ENCODE results near the gene NAA25. TPM values are rescaled to one million over a fixed set of nuclear protein-coding genes. Genes with fewer than 3 reads are reported as not detected.
"Not testable (repeated sequence)": the region's sequence is repeated elsewhere in the genome, so short reads cannot be mapped to it uniquely, and the experiment has no call there.

NAA25 gene
- total RNA-seq, 2 experiments from 2014 or later: 27.5 to 31.2 TPM

DNA sequence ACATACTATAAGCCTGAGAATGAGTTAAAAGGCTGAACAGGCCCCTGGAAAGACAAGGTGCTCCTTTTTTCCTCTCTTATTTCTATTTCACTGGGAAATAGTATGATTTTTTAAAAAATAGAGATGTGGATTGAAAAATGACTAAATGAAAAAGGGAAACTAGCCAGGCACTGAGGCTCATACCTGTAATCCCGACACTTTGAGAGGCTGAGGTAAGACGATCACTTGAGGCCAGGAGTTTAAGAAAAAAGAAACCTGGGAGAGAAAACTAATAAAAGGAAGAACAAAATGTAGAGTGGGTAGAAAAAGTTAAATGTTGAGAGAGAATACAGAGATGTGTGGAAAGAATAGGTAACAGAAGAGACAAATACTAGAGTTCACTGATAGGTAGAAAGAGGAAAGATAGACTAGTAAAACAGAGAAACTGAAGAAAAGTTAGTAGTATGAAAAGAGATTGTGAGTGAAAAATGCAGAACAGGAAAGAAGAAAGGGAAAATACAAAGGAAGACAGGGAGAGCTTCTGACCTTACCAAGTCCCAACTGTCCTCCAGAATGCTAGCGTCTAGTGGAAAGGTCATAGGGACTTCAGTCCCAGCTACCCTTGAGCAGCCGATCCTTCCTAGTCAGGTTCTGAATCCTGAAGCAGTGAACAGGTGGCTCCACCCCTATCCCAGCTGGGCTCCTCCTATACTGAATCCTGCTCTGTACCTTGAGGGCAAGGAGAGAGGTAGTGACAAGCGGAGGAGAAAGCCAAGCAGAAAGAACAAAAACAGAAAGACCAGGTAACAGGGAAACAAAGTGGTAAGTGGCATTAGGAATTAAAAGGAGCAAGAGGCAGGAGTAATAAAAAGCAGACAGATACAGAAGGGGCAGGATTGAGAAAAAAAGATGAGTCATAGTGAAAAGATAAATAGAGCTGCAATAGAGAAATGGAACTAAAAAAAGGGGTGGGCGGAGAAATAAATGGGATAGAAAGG lies 102.9 kb downstream of the NAA25 start:
- H3K27me3 Mint-ChIP-seq (ENCODE audit: low read depth): no peaks in the 10 kb centered on the region
- H3K4me1 Mint-ChIP-seq (ENCODE audit: low read depth): peaks cover 42% of the 10 kb centered on the region
- POLR2A ChIA-PET: interaction anchor here (0.7 kb wide), 1 partner anchor 15 kb away, joined by 4 read pairs; no protein-coding TSS in a partner anchor

DNA sequence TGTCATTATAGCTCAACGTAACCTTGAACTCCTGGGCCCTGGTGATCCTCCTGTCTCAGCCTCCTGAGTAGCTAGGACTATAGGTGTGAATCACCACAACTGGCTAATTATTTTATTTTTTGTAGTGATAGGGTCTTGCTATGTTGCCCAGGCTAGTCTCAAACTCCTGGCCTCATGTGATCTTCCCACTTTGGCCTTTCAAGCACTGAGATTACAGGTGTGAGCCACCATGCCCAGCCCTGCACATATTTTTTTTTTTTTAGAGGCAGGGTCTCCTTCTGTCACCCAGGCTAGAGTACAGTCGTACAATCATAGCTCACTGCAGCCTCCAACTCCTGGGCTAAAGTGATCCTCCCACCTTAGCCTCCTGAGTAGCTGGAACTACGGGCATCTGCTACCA lies 104.5 kb downstream of the NAA25 start:
- ChIA-PET POLR2A (interaction anchor here (0.9 to 5.3 kb wide), 2 partner anchors 9 to 10 kb away, joined by 3 to 49 read pairs; partner anchors contain the start of genes ERP29 and TMEM116), CTCF (interaction anchor here (0.6 to 4.8 kb wide), 4 partner anchors 9 to 24 kb away, joined by 3 to 39 read pairs (median 13); partner anchors contain the start of genes ERP29 and TMEM116)
- Mint-ChIP-seq H3K4me3 (no peak overlapping the region), H3K27ac (no peak overlapping the region), H3K27me3 (ENCODE audit: low read depth) (no peaks in the 10 kb centered on the region), H3K9me3 (ENCODE audit: insufficient read depth) (no peaks in the 10 kb centered on the region), H3K36me3 (ENCODE audit: low read depth) (peaks cover 26% of the 10 kb centered on the region), H3K4me1 (ENCODE audit: low read depth) (peaks cover 40% of the 10 kb centered on the region)
- DNase-seq: no peak
- no peak for ATAC-seq

More for the DNA sequence above, 102.9 kb downstream of the NAA25 start:
- H3K4me3 Mint-ChIP-seq: no peak overlapping the region
- ATAC-seq (no peak), DNase-seq (no peak)
- no peak overlapping the region for H3K27ac Mint-ChIP-seq
- CTCF ChIA-PET: no interaction called here
- no peaks in the 10 kb centered on the region for H3K9me3 Mint-ChIP-seq (ENCODE audit: insufficient read depth)
- H3K36me3 Mint-ChIP-seq (ENCODE audit: low read depth): peaks cover 26% of the 10 kb centered on the region

DNA sequence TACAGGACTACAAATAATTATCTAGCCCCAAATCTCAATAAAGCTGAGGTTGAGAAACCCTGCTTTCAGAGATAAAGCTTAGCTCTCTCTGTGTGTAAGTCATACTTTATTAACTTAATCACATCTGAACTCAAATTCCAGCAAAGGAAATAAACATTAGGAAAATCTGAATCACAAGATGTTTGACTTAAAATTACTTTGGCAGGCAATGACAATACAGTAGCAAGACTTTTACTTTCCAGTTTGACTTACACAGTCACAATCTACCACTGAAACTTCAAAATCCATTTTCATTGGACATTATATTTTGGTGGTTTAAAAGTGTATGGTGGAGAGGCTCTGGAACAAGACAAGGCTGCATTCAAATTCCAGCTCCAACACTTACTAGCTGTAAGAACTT lies 107.0 kb downstream of the NAA25 start:
- H3K4me3 Mint-ChIP-seq: peak overlapping the region; percentile 52
- peak overlapping the region; percentile 64 for H3K27ac Mint-ChIP-seq
- H3K9me3 Mint-ChIP-seq (ENCODE audit: insufficient read depth): no peaks in the 10 kb centered on the region
- H3K27me3 Mint-ChIP-seq (ENCODE audit: low read depth): no peaks in the 10 kb centered on the region
- ChIA-PET POLR2A (interaction anchor here (1.1 to 5.3 kb wide), 3 partner anchors 8 to 12 kb away, joined by 4 to 49 read pairs (median 4); partner anchors contain the start of genes ERP29 and TMEM116), CTCF (interaction anchor here (1.5 to 4.8 kb wide), 3 partner anchors 9 to 189 kb away, joined by 3 to 39 read pairs (median 21); partner anchors contain the start of genes ERP29 and TMEM116)
- no peak for DNase-seq
- peaks cover 54% of the 10 kb centered on the region for H3K4me1 Mint-ChIP-seq (ENCODE audit: low read depth)
- peak; percentile 45 for ATAC-seq
- peaks cover 31% of the 10 kb centered on the region for H3K36me3 Mint-ChIP-seq (ENCODE audit: low read depth)

DNA sequence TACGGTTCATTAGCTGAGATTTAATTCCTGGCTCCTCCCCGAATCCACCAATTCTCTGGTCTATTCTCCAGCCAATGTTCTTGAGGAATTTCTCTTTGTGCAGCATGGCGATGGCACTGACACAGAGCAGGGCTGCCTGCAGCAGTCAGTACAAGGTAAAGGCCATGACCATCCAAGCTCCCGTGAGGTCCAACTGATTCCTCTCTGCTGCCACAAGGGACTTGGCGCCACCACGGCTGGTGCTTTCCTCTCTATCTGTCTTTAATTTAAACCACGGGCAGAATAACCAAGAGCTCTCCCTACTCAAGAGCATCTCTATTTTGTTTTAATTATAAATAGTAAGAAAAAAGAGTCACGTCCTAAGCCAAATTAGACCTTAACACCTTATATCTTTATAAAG lies 107.8 kb downstream of the NAA25 start:
- Mint-ChIP-seq H3K4me3 (peak overlapping the region; percentile 29), H3K9me3 (ENCODE audit: insufficient read depth) (no peaks in the 10 kb centered on the region), H3K27me3 (ENCODE audit: low read depth) (no peaks in the 10 kb centered on the region), H3K27ac (peak overlapping the region; percentile 10), H3K36me3 (ENCODE audit: low read depth) (peaks cover 31% of the 10 kb centered on the region), H3K4me1 (ENCODE audit: low read depth) (peaks cover 57% of the 10 kb centered on the region)
- ChIA-PET POLR2A (interaction anchor here (1.4 to 5.3 kb wide), 2 partner anchors 9 to 13 kb away, joined by 4 to 49 read pairs; partner anchors contain the start of genes ERP29 and TMEM116), CTCF (interaction anchor here (1.5 to 4.8 kb wide), 3 partner anchors 8 to 188 kb away, joined by 3 to 39 read pairs (median 21); partner anchors contain the start of genes ERP29 and TMEM116)
- ATAC-seq: no peak
- no peak for DNase-seq

DNA sequence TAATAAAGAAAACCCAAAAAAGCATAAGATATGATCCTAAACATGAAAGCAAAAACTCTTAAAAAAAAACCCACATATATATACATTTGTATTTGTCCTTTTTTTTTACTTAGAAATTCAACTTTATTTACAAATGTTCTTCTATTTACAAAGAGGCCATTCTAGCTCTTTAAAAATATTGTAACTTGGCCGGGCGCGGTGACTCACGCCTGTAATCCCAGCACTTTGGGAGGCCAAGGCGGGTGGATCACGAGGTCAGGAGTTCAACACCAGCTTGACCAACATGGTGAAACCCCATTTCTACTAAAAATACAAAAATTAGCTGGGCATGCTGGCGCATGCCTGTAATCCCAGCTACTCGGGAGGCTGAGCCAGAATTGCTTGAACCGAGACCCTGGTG lies 109.5 kb downstream of the NAA25 start:
- ATAC-seq; H3K27ac Mint-ChIP-seq; H3K4me3 Mint-ChIP-seq; H3K27me3 Mint-ChIP-seq (ENCODE audit: low read depth); H3K9me3 Mint-ChIP-seq (ENCODE audit: insufficient read depth); DNase-seq: not testable (repeated sequence)
- CTCF ChIA-PET: interaction anchor here (2.7 kb wide), 1 partner anchor 14 kb away, joined by 13 read pairs; the partner anchor contains the start of genes ERP29 and TMEM116
- POLR2A ChIA-PET: interaction anchor here (1.8 kb wide), 1 partner anchor 14 kb away, joined by 15 read pairs; the partner anchor contains the start of genes ERP29 and TMEM116
- H3K36me3 Mint-ChIP-seq (ENCODE audit: low read depth): peaks cover 36% of the 10 kb centered on the region
- peaks cover 62% of the 10 kb centered on the region for H3K4me1 Mint-ChIP-seq (ENCODE audit: low read depth)

DNA sequence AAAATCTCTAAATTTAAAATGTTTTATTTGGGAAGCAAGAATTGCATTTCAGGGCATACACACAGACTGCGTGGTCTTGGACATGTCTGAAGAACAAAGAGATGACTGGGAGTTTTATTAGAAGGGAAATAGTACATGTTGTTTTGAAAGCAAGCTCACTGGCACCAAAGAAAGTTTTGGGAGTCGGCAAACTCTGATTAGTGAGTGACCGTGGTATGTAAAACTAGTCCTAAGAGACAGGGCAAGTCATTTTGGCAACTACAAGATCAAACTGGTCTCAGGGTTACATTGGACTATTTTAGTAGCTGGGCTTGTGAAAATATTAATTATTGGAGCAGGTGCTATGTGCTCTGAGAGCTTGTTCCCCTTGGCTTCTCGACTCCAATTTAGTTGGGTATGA lies 110.6 kb downstream of the NAA25 start:
- no peak for ATAC-seq
- Mint-ChIP-seq H3K27me3 (ENCODE audit: low read depth) (no peaks in the 10 kb centered on the region), H3K9me3 (ENCODE audit: insufficient read depth) (no peaks in the 10 kb centered on the region), H3K27ac (no peak overlapping the region), H3K4me3 (no peak overlapping the region), H3K4me1 (ENCODE audit: low read depth) (peaks cover 69% of the 10 kb centered on the region), H3K36me3 (ENCODE audit: low read depth) (peaks cover 33% of the 10 kb centered on the region)
- CTCF ChIA-PET: interaction anchor here (1.0 to 2.7 kb wide), 2 partner anchors 15 to 50 kb away, joined by 3 to 13 read pairs; partner anchors contain the start of genes ERP29 and TMEM116
- no peak for DNase-seq
- POLR2A ChIA-PET: interaction anchor here (1.8 kb wide), 1 partner anchor 15 kb away, joined by 15 read pairs; the partner anchor contains the start of genes ERP29 and TMEM116

DNA sequence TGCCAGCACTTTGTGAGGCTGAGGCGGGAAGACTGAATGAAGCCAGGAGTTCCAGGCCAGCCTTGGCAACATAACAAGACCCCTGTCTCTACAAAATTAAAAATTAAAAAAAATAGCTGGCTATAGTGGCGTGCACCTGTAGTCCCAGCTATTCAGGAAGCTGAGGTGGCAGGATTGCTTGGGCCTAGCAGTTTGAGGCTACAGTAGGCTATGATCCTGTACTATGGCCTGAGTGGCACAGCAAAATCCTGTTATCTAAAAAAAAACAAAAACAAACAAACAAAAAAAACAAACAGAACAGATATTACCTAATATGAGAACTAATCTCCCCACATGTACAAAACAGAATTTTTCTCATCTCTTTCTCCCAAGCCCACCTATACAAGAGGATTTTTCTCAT lies 111.3 kb downstream of the NAA25 start:
- no peak for ATAC-seq
- Mint-ChIP-seq H3K9me3 (ENCODE audit: insufficient read depth) (no peaks in the 10 kb centered on the region), H3K27me3 (ENCODE audit: low read depth) (no peaks in the 10 kb centered on the region), H3K36me3 (ENCODE audit: low read depth) (peaks cover 28% of the 10 kb centered on the region), H3K4me3 (no peak overlapping the region), H3K27ac (no peak overlapping the region), H3K4me1 (ENCODE audit: low read depth) (peaks cover 69% of the 10 kb centered on the region)
- POLR2A ChIA-PET: interaction anchor here (1.8 kb wide), 1 partner anchor 15 kb away, joined by 15 read pairs; the partner anchor contains the start of genes ERP29 and TMEM116
- CTCF ChIA-PET: interaction anchor here (1.0 to 2.7 kb wide), 2 partner anchors 16 to 51 kb away, joined by 3 to 13 read pairs; partner anchors contain the start of genes ERP29 and TMEM116
- no peak for DNase-seq

DNA sequence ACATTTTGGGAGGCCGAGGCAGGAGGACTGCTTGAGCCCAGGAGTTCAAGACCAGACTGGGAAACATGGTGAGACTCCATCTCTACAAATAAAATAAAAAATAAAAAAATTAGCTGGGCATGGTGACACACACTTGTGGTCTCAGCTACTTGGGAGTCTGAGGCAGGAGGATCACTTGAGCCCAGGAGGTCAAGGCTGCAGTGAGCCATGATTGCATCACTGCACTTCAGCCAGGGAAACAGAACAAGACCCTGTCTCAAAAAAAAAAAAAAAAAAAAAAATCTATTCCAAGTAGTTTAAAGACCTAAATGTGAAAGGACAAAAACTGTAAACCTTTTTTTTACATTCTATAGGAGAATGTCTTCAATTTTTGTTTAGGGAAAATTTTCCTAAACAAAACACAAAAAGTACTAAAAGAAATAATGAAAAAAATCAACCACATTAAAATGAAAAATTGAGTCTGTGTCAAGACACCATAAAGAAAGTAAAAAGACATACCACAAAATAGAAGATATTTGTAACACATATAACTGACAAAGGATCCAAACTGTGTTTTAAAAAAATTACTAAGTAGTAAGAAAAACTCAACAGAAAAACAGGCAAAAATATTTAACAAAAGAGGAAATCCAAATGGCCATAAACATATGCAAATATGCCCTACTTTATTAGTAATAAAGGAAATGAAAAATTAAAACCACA lies 112.7 kb downstream of the NAA25 start:
- no peak overlapping the region for H3K27ac Mint-ChIP-seq

DNA sequence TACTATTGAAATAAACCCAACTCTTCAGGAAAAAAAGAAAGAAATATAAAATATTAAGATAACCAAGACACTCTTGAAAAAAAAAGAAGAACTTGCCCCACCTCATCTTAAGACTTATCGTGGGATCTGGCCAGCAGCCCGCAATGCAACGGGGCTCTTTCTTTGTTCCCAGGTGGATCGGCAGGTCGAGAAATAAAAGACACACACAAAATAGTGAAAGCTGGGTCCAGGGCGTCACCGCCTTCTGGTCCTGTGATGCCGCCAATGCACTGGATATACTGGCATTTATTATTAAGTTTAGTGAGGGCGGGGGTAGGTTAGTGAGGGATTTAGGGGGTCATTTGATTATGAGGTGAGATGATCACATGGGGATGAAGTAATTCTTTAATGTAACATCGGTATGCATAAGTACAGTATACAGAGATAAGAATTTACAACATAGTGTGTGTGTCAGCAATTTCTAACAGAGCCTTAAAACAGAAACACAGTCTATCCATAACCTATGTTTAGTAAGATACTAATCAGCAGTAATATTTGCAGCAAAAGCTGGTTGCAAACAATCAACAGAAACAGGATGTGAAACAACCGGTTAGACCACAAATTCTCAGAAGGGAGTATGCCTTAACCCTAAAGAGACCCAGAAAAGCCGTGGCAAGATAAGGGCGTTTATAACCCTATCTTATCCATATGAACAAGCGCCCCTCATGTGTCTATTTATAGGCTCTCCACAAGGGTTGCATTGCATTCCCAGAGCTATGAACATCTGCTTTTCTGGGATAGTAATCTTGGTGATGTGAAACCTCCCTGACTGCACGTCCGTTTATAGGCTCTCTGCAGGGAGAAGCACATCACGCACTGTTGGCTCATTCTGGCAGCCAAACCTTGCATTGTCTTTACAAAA lies 114.1 kb downstream of the NAA25 start:
- peak; percentile 26 for ATAC-seq
- Mint-ChIP-seq H3K4me3 (peak overlapping the region; percentile 79), H3K4me1 (ENCODE audit: low read depth) (peaks cover 58% of the 10 kb centered on the region), H3K36me3 (ENCODE audit: low read depth) (peaks cover 23% of the 10 kb centered on the region), H3K27ac (peak overlapping the region; percentile 88)
- ChIA-PET CTCF (interaction anchor here (0.8 to 5.4 kb wide), 8 partner anchors 8 to 392 kb away, joined by 3 to 50 read pairs (median 4); partner anchors contain the start of genes ERP29, NAA25 and TMEM116), POLR2A (interaction anchor here (0.5 to 5.3 kb wide), 14 partner anchors 7 to 985 kb away, joined by 3 to 91 read pairs (median 3); partner anchors contain the start of genes ATXN2, ERP29, MAPKAPK5 and TMEM116)
- not testable (repeated sequence) for H3K9me3 Mint-ChIP-seq (ENCODE audit: insufficient read depth); H3K27me3 Mint-ChIP-seq (ENCODE audit: low read depth)
- peak; percentile 53 for DNase-seq

More for the DNA sequence above, 112.7 kb downstream of the NAA25 start:
- Mint-ChIP-seq H3K27me3 (ENCODE audit: low read depth) (no peaks in the 10 kb centered on the region), H3K4me3 (no peak overlapping the region), H3K4me1 (ENCODE audit: low read depth) (peaks cover 64% of the 10 kb centered on the region), H3K9me3 (ENCODE audit: insufficient read depth) (no peaks in the 10 kb centered on the region), H3K36me3 (ENCODE audit: low read depth) (peaks cover 27% of the 10 kb centered on the region)
- ChIA-PET CTCF (interaction anchor here (0.7 to 5.4 kb wide), 3 partner anchors 8 to 113 kb away, joined by 3 to 50 read pairs (median 5); partner anchors contain the start of genes ERP29, NAA25 and TMEM116), POLR2A (interaction anchor here (0.6 to 5.3 kb wide), 3 partner anchors 14 to 26 kb away, joined by 3 to 91 read pairs (median 3); partner anchors contain the start of genes ERP29 and TMEM116)
- DNase-seq (no peak), ATAC-seq (no peak)

Data from activated CD8-positive, alpha-beta T cell treated with anti-CD3 and anti-CD28 coated beads, Interleukin-2, amount 10 ng/mL, durations not matched to agents 7 days and 5 days (primary cell).